PC-3 (cell line): Measurements from ENCODE around the gene ACSS3. TPM values are rescaled to one million over a fixed set of nuclear protein-coding genes. Genes with fewer than 3 reads are reported as not detected.
"Not testable (repeated sequence)": the region's sequence is repeated elsewhere in the genome, so short reads cannot be mapped to it uniquely, and the experiment has no call there.

ENCODE experiments used
- ATAC-seq: fragments of 200-7000 bp; cut with Tn5 transposase; 2 replicates; pipeline ENCODE4 v1.9.1; 2020; ENCODE audit warnings: mild to moderate bottlenecking, moderate library complexity
- BruUV-seq: library from RNA; stranded (reverse); fragments of 400-500 nt; replicated peaks from 2 replicates; lab custom pipeline; 2021; lab: Mats Ljungman, UMichigan
- CTCF ChIA-PET: fragments of 300-600 bp; sonication (Branson Sonifier 250); formaldehyde crosslinking; loops from one replicate; lab custom pipeline; 2022; ENCODE audit warnings: antibody characterized with exemption; lab: Charles Lee
- POLR2A ChIA-PET: fragments of 300-600 bp; sonication (Branson Sonifier 250); formaldehyde crosslinking; loops from one replicate; lab custom pipeline; 2022; ENCODE audit warnings: antibody characterized with exemption; ENCODE audit not compliant: unreplicated experiment; lab: Charles Lee
- DNase-seq: peaks from one replicate; pipeline ENCODE4 v3.0.0-alpha.2; 2015
- H2AFZ ChIP-seq: fragments of 300-600 bp; sonication (generic); 2 replicates; pipeline ENCODE4 v1.6.0; 2016; ENCODE audit warnings: antibody characterized with exemption, low read length
- H3F3A ChIP-seq: fragments of 300-600 bp; sonication (generic); one replicate; pipeline ENCODE4 v1.6.0; 2017; ENCODE audit warnings: antibody characterized with exemption, low read length, control low read depth, mild to moderate bottlenecking; ENCODE audit not compliant: unreplicated experiment
- H3K27ac ChIP-seq: fragments of 300-600 bp; sonication (generic); 2 replicates; pipeline ENCODE4 v1.5.1; 2016; ENCODE audit warnings: mild to moderate bottlenecking, low read length
- H3K27me3 ChIP-seq: fragments of 300-600 bp; sonication (generic); 2 replicates; pipeline ENCODE4 v1.6.1; 2016; ENCODE audit warnings: low read length, mixed read lengths
- H3K36me3 ChIP-seq: fragments of 300-600 bp; sonication (generic); 2 replicates; pipeline ENCODE4 v1.6.1; 2016; ENCODE audit warnings: low read depth, mixed run types, low read length, mixed read lengths
- H3K4me1 ChIP-seq: fragments of 300-600 bp; sonication (generic); 2 replicates; pipeline ENCODE4 v1.5.1; 2016; ENCODE audit warnings: low read length; ENCODE audit not compliant: insufficient read depth
- H3K4me2 ChIP-seq: fragments of 300-600 bp; sonication (generic); 2 replicates; pipeline ENCODE4 v1.6.0; 2016; ENCODE audit warnings: low read length
- H3K4me3 ChIP-seq: fragments of 300-600 bp; sonication (generic); 2 replicates; pipeline ENCODE4 v1.5.1; 2016; ENCODE audit warnings: mild to moderate bottlenecking, low read length, mixed read lengths
- H3K79me2 ChIP-seq: fragments of 300-600 bp; sonication (generic); 2 replicates; pipeline ENCODE4 v1.6.1; 2017; ENCODE audit warnings: low read length, mixed read lengths
- H3K9ac ChIP-seq: fragments of 300-600 bp; sonication (generic); 2 replicates; pipeline ENCODE4 v1.6.0; 2016; ENCODE audit warnings: mild to moderate bottlenecking, low read length
- H3K9me2 ChIP-seq: fragments of 300-600 bp; sonication (generic); replicated peaks from 2 replicates; pipeline ENCODE4 v1.6.1; 2016; ENCODE audit warnings: mixed run types, low read length, mixed read lengths
- H3K9me3 ChIP-seq: fragments of 300-600 bp; sonication (generic); 2 replicates; pipeline ENCODE4 v1.6.1; 2016; ENCODE audit warnings: low read length, mixed read lengths
- H4K20me1 ChIP-seq: fragments of 300-600 bp; sonication (generic); 2 replicates; pipeline ENCODE4 v1.6.1; 2016; ENCODE audit warnings: low read length, mixed read lengths
- CTCF ChIP-seq: fragments of 300-600 bp; sonication (generic); conservative IDR thresholded peaks from 2 replicates; pipeline ENCODE4 v1.5.1; 2017; ENCODE audit warnings: antibody characterized with exemption, low read depth, mild to moderate bottlenecking, low read length
- EZH2 ChIP-seq: fragments of 300-600 bp; sonication (generic); IDR thresholded peaks from one replicate; pipeline ENCODE4 v1.6.1; 2017; ENCODE audit warnings: antibody characterized with exemption, mild to moderate bottlenecking, low read length; ENCODE audit not compliant: unreplicated experiment
- EZH2phosphoT487 ChIP-seq: fragments of 300-600 bp; sonication (generic); IDR thresholded peaks from 2 replicates; pipeline ENCODE4 v1.6.1; 2018; ENCODE audit warnings: mild to moderate bottlenecking, antibody characterized with exemption, low read length, borderline replicate concordance
- intact Hi-C: fragments of 100-400 bp; cut with micrococcal nuclease; formaldehyde crosslinking; loops from 2 replicates; pipeline ENCODE4 v1.9.0; 2023
- total RNA-seq: library from RNA; depleted of rRNA; stranded (reverse); fragments of >200 nt; gene quantifications from 2 replicates; pipeline ENCODE4 v1.2.3, GENCODE V29; 2014

Gene ACSS3
- total RNA-seq, 1 experiment from 2014 or later = not detected

- intact Hi-C loops = no loop called here
- Histone ChIP-seq H3K4me1 (no peaks in the 10 kb centered on the region), H2AFZ (no peak overlapping the region), H3K9me2 (no peaks in the 10 kb centered on the region), H3K4me3 (no peak overlapping the region), H3K79me2 (no peaks in the 10 kb centered on the region), H3K9ac (no peak overlapping the region), H4K20me1 (no peaks in the 10 kb centered on the region), H3K9me3 (no peaks in the 10 kb centered on the region), H3K27ac (no peak overlapping the region), H3K4me2 (no peak overlapping the region), H3K27me3 (no peaks in the 10 kb centered on the region), H3F3A (no peaks in the 10 kb centered on the region), H3K36me3 (no peaks in the 10 kb centered on the region)
- no peak for ATAC-seq
- TF ChIP-seq EZH2 (no peak), EZH2phosphoT487 (no peak), CTCF (no peak)
- POLR2A ChIA-PET = no interaction called here
- BruUV-seq = no TSS peak
- CTCF ChIA-PET = no interaction called here
- no peak for DNase-seq
Measured at GRCh38 chr12:81039231-81039630, 38.6 kb upstream of the ACSS3 start.

GRCh38 chr12:81043979-81044740, 33.7 kb upstream of the ACSS3 start:
- no TSS peak for BruUV-seq
- TF ChIP-seq CTCF = no peak
- no peak for TF ChIP-seq EZH2
- no peak for TF ChIP-seq EZH2phosphoT487
- Histone ChIP-seq H3K9me3 (no peaks in the 10 kb centered on the region), H3F3A (no peaks in the 10 kb centered on the region), H3K27ac (no peak overlapping the region), H2AFZ (no peak overlapping the region), H3K4me3 (no peak overlapping the region), H3K9me2 (no peaks in the 10 kb centered on the region), H3K27me3 (no peaks in the 10 kb centered on the region), H3K4me2 (no peak overlapping the region), H3K79me2 (no peaks in the 10 kb centered on the region), H3K9ac (no peak overlapping the region), H4K20me1 (no peaks in the 10 kb centered on the region), H3K36me3 (no peaks in the 10 kb centered on the region), H3K4me1 (no peaks in the 10 kb centered on the region)
- POLR2A ChIA-PET = no interaction called here
- CTCF ChIA-PET = no interaction called here
- DNase-seq = no peak
- no peak for ATAC-seq
- intact Hi-C loops = no loop called here

GRCh38 chr12:81064971-81065370, 12.9 kb upstream of the ACSS3 start:
- H3K27ac ChIP-seq, DNase-seq, ATAC-seq, H3K36me3 ChIP-seq, H3K4me1 ChIP-seq, H3K4me3 ChIP-seq, H3F3A ChIP-seq, intact Hi-C loops, H3K9me3 ChIP-seq, POLR2A ChIA-PET, H3K9ac ChIP-seq, BruUV-seq, CTCF ChIA-PET, H3K79me2 ChIP-seq, H4K20me1 ChIP-seq, H3K27me3 ChIP-seq, H3K9me2 ChIP-seq, H2AFZ ChIP-seq, H3K4me2 ChIP-seq: not testable (repeated sequence)
